ENCODE measurements around the gene PRPH.
"Not testable (repeated sequence)": the region's sequence is repeated elsewhere in the genome, so short reads cannot be mapped to it uniquely, and the experiment has no call there.

The PRPH gene

DNA sequence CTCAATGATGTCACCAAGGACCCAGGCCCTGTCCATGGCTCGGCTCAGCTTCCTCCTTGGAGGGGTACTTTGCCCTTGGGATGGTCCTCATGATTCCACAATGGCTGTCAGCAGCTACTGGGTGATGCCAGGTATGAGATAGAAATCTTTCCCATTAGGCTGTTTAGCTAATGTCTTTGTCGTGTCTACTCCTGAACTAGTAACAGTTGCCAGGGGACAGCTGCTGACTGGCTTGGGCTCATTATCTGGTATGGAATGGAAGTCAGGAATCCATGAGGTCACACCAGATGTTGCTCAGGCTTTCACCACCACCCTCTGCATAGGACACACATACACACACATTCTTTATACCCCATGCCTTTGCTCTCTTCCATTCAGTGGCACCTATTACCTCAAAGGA is 9.2 kb downstream of the PRPH start:
- no peak for DNase-seq

DNA sequence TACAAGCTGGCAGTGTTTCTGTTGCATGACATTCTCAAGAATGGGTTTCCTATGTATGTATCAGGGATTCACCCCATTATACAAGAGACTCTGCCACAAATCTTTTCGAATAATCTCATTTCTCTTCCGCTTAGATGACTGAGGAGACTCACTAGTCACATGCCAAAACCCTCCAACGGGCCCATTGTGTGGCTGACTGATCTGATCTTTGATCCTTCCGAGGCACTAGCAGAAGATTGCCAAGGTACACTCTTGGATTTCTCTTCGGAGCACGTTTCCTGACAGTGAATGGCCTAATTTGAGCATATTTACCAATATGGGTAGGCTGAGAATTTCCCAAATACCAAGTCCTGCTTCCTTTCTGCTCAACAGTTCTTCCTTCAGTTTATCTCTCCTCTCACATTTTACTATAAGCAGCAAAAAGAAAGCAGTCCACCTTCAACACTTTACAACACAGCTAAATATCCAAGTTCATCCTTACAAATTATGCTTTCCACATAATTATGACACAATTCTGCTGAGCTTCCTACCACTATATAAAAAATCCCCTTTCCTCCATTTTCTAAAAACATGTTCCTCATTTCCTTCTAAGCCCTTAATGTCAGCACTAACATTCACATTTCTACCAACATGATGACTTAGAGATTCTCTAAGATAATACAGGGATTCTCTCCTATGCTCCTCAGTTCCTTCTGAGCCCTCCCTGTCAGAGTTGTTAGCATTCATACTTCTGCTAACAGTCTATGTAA is 11.0 kb downstream of the PRPH start:
- no peak for DNase-seq

DNA sequence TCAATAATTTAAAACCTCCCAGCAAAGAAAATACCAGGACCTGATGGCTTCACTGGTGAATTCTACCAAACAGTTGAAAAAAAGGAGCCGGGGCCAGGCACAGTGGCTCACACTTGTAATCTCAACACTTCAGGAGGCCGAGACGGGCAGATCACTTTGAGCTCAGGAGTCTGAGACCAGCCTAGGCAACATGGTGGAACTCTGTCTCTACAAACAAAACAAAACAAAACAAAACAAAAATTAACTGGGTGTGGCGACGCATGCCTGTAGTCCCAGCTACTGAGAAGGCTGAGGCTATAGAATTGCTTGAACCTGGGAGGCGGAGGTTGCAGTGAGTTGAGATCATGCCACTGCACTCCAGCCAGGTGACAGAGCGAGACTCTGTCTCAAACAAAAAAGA is 14.4 kb downstream of the PRPH start:
- no peak for DNase-seq

DNA sequence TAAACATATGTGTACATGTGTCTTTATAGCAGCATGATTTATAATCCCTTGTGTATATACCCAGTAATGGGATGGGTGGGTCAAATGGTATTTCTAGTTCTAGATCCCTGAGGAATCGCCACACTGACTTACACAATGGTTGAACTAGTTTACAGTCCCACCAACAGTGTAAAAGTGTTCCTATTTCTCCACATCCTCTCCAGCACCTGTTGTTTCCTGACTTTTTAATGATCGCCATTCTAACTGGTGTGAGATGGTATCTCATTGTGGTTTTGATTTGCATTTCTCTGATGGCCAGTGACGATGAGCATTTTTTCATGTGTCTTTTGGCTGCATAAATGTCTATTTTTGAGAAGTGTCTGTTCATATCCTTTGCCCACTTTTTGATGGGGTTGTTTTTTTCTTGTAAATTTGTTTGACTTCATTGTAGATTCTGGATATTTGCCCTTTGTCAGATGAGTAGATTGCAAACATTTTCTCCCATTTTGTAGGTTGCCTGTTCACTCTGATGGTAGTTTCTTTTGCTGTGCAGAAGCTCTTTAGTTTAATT is 15.6 kb downstream of the PRPH start:
- DNase-seq = not testable (repeated sequence)

DNA sequence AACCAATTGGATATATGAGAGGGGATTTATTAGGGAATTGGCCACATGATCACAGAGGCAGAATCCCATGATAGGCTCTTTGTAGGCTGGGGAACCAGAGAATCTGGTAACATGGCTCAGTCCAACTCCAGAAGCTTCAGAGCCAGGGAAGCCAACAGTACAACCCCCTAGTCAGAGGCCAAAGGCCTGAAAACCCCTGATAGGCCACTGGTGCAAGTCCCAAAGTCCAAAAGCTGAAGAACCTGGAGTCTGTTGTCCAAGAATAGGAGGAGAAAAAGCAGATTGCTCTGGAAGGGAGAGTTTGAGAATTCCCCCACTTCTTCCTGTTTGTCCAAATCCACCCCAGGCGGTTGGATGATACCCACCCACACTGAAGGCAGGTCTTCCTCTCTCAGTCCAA is 19.9 kb downstream of the PRPH start:
- no peak for DNase-seq

DNA sequence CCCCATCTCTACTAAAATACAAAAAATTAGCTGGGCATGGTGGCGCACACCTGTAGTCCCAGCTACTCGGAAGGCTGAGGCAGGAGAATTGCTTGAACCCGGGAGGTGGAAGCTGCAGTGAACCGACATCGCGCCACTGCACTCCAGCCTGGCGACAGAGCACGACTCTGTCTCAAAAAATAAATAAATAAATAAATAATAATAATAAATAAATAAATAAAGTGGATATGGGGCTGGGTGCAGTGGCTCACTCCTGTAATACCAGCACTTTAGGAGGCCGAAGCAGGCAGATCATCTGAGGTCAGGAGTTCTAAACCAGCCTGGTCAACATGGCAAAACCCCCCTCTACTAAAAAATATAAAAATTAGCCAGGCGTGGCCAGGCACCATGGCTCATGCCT is 22.2 kb downstream of the PRPH start:
- not testable (repeated sequence) for DNase-seq

DNA sequence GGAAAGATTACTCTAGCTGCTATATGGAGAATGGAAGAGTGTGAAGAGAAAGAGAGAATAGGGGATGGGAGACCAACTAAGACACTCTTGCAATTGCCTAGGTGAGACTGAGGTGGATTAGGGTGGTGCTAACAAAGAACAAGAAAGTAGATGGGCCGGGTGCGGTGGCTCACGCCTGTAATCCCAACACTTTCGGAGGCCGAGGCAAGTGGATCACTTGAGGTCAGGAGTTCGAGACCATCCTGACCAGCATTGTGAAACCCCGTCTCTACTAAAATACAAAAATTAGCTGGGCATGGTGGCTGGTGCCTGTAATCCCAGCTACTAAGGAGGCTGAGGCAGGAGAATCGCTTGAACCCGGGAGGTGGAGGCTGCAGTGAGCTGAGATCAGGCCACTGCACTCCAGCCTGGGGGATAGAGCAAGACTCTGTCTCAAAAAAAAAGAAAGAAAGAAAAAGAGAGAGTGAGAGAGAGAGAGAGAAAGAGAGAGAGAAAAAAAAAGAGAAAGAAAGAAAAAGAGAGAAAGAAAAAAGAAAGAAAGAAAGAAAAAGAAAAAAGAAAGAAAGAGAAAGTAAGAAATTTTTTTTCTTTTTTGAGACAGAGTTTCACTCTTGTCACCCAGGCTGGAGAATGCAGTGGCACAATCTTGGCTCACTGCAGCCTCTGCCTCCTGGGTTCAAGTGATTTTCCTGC is 25.6 kb downstream of the PRPH start:
- DNase-seq = not testable (repeated sequence)

DNA sequence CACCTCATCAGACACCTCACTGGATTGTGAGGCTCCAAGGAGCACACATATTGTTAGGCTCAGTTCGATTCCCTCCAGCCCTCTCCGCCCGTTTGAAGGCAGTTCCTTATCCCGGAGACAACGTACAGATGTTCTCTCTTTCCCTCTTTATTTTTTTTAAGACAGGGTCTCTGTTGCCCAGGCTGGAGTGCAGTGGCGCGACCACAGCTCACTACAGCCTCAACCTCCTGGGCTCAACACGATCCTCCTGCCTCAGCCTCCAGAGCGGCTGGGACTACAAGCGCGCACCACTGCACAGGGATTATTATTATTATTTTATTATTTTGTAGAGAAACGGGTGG is 27.4 kb downstream of the PRPH start:
- no peak for DNase-seq

DNA sequence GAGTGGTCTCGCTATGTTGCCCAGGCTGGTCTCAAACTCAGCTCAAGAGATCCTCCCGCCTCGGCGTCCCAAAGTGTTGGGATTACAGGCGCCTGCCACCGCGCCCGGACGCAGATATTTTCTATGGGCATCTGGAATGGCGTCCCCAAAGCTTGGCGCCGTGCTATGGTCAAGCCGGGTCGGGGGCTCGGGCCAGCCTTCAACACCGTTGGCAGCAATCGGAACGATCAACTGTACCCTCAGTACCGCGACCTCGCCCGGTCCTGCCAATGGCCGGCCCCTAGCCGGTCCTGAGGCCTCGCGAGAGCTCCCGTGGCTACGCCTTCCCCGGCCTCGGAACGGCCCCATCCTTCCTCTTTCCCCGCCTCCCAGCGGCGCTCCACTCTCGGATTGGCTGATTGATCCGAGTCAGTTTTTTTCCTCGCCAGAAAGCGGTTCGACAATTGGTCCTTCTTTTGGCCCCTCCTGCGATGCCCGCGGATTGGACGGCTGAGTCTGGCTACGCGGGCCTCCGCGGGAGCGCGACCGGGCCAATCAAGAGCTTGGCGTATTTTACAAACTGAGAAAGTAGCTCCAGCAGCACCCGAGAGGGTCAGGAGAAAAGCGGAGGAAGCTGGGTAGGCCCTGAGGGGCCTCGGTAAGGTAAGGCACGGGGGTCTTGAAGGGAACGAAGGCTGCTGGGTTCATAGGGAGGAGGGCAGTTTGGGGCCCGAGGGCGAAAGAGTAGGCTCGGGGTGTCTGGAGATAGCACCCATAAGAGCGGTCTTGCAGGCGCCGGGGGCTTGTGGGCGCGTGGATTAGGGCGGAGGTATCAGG is 28.0 kb downstream of the PRPH start, which contains the start of gene TROAP:
Gene TROAP (plus strand): TSS at position 548 of the 816 bp plus-strand sequence. CDS start 354 bp downstream, outside the sequence.
- peak; percentile 97 for DNase-seq

DNA sequence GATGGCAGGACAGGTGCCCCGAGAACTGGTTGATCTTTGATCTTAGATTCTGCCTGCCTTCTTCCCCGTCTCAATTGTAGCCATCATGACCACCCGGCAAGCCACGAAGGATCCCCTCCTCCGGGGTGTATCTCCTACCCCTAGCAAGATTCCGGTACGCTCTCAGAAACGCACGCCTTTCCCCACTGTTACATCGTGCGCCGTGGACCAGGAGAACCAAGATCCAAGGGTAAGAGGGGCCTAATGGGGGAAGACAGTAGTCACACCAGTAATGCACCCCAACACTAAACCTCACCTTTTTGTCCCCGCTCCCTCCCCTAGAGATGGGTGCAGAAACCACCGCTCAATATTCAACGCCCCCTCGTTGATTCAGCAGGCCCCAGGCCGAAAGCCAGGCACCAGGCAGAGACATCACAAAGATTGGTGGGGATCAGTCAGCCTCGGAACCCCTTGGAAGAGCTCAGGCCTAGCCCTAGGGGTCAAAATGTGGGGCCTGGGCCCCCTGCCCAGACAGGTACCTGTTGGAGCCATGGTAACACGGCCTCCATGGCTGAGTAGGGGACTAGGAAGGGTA is 28.7 kb downstream of the PRPH start:
- DNase-seq = no peak

DNA sequence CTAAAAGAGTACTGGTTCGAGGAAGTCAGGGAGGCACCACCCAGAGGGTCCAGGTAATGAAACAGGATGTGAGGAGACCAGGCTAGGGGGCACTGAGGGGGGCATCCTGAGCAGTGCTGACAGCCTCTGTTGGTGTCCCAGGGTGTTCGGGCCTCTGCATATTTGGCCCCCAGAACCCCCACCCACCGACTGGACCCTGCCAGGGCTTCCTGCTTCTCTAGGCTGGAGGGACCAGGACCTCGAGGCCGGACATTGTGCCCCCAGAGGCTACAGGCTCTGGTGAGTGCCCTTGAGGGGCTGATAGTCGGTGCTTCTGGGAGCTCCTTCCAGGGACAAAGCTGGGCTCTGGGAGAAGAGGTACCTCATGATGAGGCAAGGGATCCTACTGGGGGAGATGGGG is 30.7 kb downstream of the PRPH start:
- DNase-seq = no peak

DNA sequence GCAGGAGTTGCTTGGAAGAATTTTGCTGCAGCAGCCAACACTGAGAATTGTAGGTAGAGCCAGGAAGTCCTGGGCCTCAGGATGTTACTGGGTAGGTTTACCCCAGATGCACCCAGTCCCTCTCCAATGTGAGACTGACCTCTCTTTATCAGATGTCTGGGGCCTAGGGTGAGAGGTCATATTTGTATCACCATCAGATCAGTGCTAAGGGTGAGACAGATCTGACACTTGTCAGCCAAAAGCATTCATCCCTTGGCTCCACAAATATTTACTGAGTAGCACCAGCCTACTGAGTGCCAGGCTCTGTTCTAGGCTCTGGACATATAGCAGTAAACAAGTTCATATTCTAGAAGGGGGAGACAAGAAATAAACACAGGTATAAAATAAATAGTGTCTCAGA is 32.4 kb downstream of the PRPH start:
- DNase-seq = no peak

DNA sequence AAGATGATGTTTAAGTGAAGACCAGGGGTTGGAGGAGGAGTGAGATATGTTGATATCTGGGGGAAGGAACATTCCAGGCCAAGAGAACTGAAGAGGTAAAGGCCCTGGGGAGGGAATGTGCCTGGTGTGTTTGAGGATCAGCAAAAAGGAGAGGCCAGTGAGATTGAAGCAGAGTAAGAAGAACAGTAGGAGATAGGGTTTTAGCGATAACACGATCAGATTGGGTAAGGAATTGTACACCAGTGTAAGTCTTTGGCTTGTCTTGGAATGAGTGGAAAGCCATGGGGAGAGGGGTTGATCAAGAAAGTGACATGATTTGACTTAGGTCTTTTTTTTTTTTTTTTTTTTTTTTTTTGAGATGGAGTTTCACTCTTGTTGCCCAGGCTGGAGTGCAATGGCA is 32.9 kb downstream of the PRPH start:
- no peak for DNase-seq

DNA sequence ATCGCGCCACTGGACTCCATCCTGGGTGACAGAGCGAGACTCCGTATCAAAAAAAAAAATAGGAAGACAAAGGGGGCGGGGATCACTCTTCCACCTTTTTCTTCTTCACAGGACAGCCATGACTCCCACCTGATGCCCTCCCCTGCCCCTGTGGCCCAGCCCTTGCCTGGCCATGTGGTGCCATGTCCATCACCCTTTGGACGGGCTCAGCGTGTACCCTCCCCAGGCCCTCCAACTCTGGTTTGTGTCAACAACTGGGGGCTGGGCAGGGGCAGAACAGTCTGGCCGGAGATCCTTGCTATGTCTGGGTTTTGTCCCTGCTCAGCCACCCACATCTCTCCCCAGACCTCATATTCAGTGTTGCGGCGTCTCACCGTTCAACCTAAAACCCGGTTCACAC is 33.9 kb downstream of the PRPH start:
- no peak for DNase-seq

DNA sequence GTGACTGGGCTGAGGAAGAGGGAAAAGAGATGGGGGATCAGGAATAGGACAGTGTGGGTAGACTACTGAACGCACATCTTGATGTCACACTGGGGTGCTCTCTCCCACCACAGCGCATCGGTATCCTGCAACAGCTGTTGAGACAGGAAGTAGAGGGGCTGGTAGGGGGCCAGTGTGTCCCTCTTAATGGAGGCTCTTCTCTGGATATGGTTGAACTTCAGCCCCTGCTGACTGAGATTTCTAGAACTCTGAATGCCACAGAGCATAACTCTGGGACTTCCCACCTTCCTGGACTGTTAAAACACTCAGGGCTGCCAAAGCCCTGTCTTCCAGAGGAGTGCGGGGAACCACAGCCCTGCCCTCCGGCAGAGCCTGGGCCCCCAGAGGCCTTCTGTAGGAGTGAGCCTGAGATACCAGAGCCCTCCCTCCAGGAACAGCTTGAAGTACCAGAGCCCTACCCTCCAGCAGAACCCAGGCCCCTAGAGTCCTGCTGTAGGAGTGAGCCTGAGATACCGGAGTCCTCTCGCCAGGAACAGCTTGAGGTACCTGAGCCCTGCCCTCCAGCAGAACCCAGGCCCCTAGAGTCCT is 35.2 kb downstream of the PRPH start:
- no peak for DNase-seq

DNA sequence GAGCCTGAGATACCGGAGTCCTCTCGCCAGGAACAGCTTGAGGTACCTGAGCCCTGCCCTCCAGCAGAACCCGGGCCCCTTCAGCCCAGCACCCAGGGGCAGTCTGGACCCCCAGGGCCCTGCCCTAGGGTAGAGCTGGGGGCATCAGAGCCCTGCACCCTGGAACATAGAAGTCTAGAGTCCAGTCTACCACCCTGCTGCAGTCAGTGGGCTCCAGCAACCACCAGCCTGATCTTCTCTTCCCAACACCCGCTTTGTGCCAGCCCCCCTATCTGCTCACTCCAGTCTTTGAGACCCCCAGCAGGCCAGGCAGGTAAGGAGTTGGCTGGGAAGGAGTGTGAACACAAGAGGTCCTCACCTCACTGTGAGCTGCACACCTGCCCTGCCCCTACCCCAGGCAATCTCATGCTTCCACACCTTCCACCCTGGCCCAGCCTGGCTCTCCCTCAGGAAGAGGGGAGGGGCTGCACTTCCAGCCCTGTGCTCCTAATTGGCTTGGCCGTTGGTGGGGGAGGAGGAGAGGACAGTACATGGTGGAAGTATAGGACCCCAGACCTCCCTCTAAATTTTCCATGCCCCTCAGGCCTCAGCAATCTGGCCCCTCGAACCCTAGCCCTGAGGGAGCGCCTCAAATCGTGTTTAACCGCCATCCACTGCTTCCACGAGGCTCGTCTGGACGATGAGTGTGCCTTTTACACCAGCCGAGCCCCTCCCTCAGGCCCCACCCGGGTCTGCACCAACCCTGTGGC is 35.9 kb downstream of the PRPH start:
- DNase-seq = no peak

DNA sequence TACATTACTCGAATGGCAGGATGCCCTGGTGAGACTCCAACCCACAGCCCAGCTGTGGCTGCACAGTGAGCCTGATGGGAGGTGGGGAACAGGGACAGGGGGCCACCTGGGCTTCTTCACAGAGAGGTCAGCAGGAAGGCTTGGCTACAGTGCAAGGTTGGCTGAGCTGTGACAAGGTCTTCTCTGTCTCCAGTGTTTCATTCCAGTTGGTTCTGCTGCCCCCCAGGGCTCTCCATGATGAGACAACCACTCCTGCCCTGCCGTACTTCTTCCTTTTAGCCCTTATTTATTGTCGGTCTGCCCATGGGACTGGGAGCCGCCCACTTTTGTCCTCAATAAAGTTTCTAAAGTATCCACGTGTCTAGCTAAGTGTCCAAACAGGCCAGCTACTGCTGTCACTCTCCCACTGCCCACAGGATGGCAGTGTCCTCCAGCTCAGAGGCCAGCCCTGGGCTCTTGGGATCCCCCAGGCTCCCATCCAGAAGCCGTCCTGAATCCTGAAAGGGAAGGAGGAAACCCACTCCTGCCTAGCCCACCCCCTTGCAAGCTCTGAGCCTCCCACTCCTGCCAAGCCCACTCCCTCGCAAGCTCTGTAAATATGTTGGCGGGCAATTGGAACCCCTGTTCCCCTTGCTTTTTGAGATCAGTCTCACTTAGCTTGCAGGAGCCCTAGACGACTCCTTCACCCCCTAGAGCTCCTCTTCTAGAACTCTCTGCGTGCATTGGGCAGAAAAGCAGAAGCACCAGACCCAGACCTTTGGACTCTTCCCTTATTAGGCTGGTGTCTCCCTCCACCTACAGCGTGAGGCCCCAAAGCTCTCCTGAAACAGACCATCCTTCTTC is 36.7 kb downstream of the PRPH start:
- DNase-seq = no peak

DNA sequence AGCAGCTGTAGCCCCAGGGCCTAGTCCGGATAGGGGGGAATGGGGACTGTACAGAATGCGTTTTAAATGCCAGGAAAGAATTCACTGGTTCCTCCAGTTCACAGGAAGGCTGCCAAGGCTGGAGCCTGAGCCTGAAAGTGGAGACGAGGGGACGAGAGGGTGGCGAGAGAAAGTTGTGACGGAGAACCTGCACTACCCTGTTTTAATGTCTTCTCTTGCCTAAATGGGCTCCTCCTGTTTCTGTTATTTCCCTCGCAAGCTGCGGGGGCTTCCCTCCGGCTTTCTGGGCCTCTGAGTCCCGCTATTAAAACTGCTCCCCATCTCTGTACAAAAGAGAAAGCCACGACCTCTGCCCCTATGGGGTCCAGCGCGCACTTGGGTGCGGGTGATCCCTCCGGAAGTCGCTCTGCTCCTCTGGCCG is 37.5 kb downstream of the PRPH start:
- no peak for DNase-seq

DNA sequence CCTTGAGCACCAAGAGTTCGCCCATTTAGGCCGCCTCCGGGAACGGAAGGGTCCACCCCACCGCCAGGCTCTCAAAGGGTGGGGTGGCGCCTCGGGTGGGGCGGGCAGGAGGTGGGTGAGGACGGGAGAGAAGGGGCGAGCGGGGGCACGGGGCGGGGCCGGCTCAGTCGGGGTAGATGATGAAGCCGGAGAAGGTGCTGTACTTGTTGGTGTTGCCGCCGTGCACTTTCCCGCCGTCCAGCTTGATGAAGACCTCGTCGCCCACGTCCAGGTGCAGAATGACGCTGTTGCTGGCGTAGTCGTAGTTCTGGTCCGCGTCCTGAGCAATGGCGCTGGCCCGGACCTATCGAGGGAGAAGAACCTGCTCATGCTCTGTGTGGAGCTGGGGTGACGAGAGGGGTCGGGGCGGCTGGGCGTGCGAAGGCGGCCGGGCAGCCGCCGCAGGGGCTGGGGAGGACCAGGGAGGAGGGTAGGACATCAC is 38.0 kb downstream of the PRPH start:
- no peak for DNase-seq

DNA sequence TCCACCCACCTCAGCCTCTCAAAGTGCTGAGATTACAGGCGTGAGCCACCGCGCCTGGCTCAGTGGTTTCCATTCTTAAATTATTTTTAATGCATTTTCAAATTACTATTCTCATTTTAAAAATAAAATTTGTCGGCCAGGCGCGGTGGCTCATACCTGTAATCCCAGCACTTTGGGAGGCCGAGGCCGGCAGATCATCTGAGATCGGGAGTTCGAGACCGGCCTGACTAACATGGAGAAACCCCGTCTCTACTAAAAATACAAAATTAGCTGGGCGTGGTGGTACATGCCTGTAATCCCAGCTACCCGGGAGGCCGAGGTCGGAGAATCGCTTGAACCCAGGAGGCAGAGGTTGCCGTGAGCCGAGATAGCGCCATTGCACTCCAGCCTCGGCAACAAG is 38.8 kb downstream of the PRPH start:
- not testable (repeated sequence) for DNase-seq

DNA sequence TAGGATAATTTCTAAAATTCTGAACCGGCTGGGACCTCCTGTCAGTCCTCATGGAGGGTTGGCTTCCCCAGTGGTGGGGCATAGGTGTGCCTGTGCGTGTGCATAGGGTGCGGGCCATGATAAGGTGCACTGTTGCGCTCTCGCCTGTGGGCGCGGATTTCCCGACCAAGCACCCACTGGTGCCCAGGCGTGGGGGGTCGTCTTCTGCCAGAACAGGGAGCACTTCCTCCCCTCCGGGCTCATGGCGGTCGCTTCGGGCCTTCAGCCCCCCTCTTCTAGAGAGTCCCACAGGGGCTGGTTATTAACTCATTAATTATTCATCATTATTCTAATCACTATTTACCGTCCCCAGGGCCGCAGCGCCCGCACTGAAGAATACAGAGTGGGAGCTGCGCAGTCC is 39.3 kb downstream of the PRPH start:
- DNase-seq = no peak

All from NCI-H1092 (cell line).